Neuron (in vitro differentiated cells): ENCODE measurements around the gene C17orf114.
A peak's percentile ranks its signal among the peaks of the same experiment; 100 is the strongest.

Experiments used
- H2AFZ ChIP-seq: one replicate; pipeline ENCODE4 v1.6.1; 2013; ENCODE audit warnings: low read depth, mild to moderate bottlenecking, inconsistent platforms, low read length, moderate library complexity
- H3K27me3 ChIP-seq: one replicate; pipeline ENCODE4 v1.6.1; 2013; ENCODE audit warnings: low read length; ENCODE audit not compliant: insufficient read depth
- H3K36me3 ChIP-seq: one replicate; pipeline ENCODE4 v1.6.1; 2013; ENCODE audit warnings: low read length; ENCODE audit not compliant: insufficient read depth
- H3K4me1 ChIP-seq: one replicate; pipeline ENCODE4 v1.6.1; 2013; ENCODE audit warnings: low read length; ENCODE audit not compliant: insufficient read depth
- H3K4me3 ChIP-seq: 2 replicates; pipeline ENCODE4 v1.5.1; 2013; ENCODE audit warnings: mild to moderate bottlenecking, low read length, moderate library complexity
- H3K9me3 ChIP-seq: one replicate; pipeline ENCODE4 v1.6.1; 2013; ENCODE audit warnings: low read length

The C17orf114 gene

DNA sequence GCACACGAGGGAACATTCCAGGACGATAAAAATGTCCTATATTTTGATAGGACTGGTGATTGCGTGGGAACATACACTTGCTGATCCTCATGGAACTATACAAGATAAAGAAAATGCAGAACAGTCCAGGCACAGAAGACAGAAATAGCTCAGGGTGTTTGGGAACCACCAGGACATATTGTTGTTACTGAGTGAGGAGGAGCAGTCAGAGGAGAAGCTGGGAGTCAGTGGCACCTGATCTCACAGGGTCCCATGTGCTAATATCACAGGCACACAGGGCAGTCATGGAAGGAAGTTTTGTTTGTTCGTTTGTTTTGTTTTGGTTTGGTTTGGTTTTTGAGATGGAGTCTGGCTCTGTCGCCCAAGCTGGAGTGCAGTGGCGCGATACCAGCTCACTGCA is 10.6 kb upstream of the C17orf114 start:
- no peak overlapping the region for H2AFZ ChIP-seq
- H3K27me3 ChIP-seq: no peaks in the 10 kb centered on the region
- H3K36me3 ChIP-seq: peaks cover 37% of the 10 kb centered on the region
- peaks cover 3% of the 10 kb centered on the region for H3K4me1 ChIP-seq
- H3K9me3 ChIP-seq: no peaks in the 10 kb centered on the region
- no peak overlapping the region for H3K4me3 ChIP-seq

GRCh38 chr17:4811471-4811870 is 9.3 kb upstream of the C17orf114 start:
- Histone ChIP-seq H3K36me3 (peaks cover 27% of the 10 kb centered on the region), H3K9me3 (no peaks in the 10 kb centered on the region), H3K4me1 (peaks cover 5% of the 10 kb centered on the region), H3K27me3 (no peaks in the 10 kb centered on the region), H3K4me3 (no peak overlapping the region), H2AFZ (no peak overlapping the region)

DNA sequence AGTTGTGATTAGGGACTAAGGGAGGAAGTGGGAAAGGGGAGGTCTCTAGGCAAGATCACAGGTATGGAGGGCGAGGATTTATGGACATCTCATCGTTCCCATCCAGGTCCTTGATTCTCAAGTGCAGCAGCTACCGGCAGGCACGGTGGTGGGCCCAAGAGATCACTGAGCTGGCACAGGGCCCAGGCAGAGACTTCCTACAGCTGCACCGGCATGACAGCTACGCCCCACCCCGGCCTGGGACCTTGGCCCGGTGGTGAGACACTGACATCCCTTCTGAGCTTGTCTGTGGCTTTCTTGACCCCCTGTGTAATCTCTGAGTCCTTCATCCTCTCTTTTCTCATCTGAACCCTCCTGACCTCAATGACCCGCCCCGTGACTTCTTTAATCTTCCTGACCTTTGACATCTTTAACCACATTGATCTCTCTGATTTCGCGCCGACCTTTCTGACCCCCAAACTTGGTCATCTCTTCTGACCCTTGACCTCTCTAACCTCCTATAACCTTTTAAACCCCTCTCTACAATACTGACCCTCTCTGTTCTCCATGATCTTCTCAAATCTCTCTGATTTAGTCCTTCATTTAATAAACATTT is 8.7 kb upstream of the C17orf114 start:
- Histone ChIP-seq H3K9me3 (no peaks in the 10 kb centered on the region), H2AFZ (no peak overlapping the region)

GRCh38 chr17:4808378-4808767 is 6.2 kb upstream of the C17orf114 start:
- no peak overlapping the region for H3K4me3 ChIP-seq

More for the DNA sequence above, 8.7 kb upstream of the C17orf114 start:
- no peak overlapping the region for H3K4me3 ChIP-seq
- H3K27me3 ChIP-seq: no peaks in the 10 kb centered on the region
- peaks cover 5% of the 10 kb centered on the region for H3K4me1 ChIP-seq
- peaks cover 24% of the 10 kb centered on the region for H3K36me3 ChIP-seq

GRCh38 chr17:4807605-4808377 is 5.7 kb upstream of the C17orf114 start:
- peak overlapping the region; percentile 93 for H2AFZ ChIP-seq
- peaks cover 5% of the 10 kb centered on the region for H3K4me1 ChIP-seq
- H3K36me3 ChIP-seq: peaks cover 14% of the 10 kb centered on the region
- no peaks in the 10 kb centered on the region for H3K27me3 ChIP-seq
- H3K4me3 ChIP-seq: peak overlapping the region; percentile 58
- no peaks in the 10 kb centered on the region for H3K9me3 ChIP-seq

More at GRCh38 chr17:4808378-4808767, 6.2 kb upstream of the C17orf114 start:
- H3K4me1 ChIP-seq: peaks cover 5% of the 10 kb centered on the region
- peaks cover 14% of the 10 kb centered on the region for H3K36me3 ChIP-seq
- no peaks in the 10 kb centered on the region for H3K9me3 ChIP-seq
- H2AFZ ChIP-seq: no peak overlapping the region
- no peaks in the 10 kb centered on the region for H3K27me3 ChIP-seq

GRCh38 chr17:4806777-4807604 is 4.9 kb upstream of the C17orf114 start, which contains the start of gene PLD2:
Gene PLD2, plus strand, starts transcription at chr17:4807152. Its CDS starts 621 bp downstream, at chr17:4807773.
- peak within 1 kb of the TSS; percentile 58 for H3K4me3 ChIP-seq
- H2AFZ ChIP-seq: peak within 1 kb of the TSS; percentile 93
- H3K9me3 ChIP-seq: no peaks in the 10 kb centered on the region
- H3K4me1 ChIP-seq: peaks cover 5% of the 10 kb centered on the region
- H3K27me3 ChIP-seq: no peaks in the 10 kb centered on the region
- peaks cover 14% of the 10 kb centered on the region for H3K36me3 ChIP-seq

GRCh38 chr17:4806456-4806776 is 4.3 kb upstream of the C17orf114 start:
- H2AFZ ChIP-seq: no peak overlapping the region
- H3K4me1 ChIP-seq: peaks cover 5% of the 10 kb centered on the region
- H3K36me3 ChIP-seq: peaks cover 14% of the 10 kb centered on the region
- peak overlapping the region; percentile 58 for H3K4me3 ChIP-seq
- H3K9me3 ChIP-seq: no peaks in the 10 kb centered on the region
- H3K27me3 ChIP-seq: no peaks in the 10 kb centered on the region

- Histone ChIP-seq H3K4me1 (peaks cover 9% of the 10 kb centered on the region), H3K9me3 (no peaks in the 10 kb centered on the region), H3K36me3 (peaks cover 21% of the 10 kb centered on the region), H3K4me3 (no peak overlapping the region), H3K27me3 (no peaks in the 10 kb centered on the region), H2AFZ (no peak overlapping the region)
Measured at GRCh38 chr17:4800462-4801196, 1.5 kb downstream of the C17orf114 start.

- Histone ChIP-seq H3K36me3 (peaks cover 21% of the 10 kb centered on the region), H2AFZ (no peak overlapping the region), H3K4me1 (peaks cover 9% of the 10 kb centered on the region), H3K4me3 (peak overlapping the region; percentile 92), H3K27me3 (no peaks in the 10 kb centered on the region), H3K9me3 (no peaks in the 10 kb centered on the region)
Measured at GRCh38 chr17:4796552-4796920, 5.6 kb downstream of the C17orf114 start.

DNA sequence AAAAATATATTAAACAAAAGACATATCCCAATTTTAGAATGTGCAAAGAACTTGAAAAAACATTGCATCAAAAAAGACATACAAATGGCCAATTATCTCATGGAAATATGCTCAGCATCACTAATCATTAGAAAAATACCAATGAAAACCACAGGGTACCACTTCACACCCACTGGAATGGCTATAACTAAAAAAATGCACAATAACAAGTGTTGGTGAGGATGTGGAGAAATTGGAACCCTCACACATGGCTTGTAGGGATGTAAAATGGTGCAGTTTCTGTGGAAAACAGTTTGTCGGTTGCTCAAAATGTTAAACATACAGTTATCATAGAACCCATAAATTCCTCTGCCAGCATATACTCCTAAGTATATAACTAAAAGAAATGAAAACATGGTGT is 7.0 kb downstream of the C17orf114 start:
- Histone ChIP-seq H2AFZ (peak overlapping the region; percentile 47), H3K36me3 (peaks cover 21% of the 10 kb centered on the region), H3K9me3 (no peaks in the 10 kb centered on the region), H3K4me1 (peaks cover 9% of the 10 kb centered on the region), H3K4me3 (no peak overlapping the region), H3K27me3 (no peaks in the 10 kb centered on the region)

DNA sequence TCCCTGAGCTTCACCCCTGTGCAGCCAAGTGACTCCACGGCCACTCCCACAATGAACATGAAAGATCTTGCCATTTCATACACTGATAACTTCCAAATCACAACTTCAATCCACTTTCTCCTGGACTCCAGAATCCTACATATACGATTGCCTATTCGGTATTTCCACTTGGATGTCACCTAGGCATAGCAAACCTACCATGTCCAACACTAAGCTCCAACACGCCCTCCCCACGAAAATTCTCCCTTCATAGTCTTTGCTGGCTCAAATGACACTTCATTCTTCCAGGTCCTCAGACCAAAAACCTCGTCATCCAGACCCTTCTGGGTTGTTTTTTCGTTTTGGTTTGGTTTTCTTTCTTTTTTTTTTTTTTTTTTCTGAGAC is 11.4 kb downstream of the C17orf114 start:
- Histone ChIP-seq H2AFZ (peak overlapping the region; percentile 51), H3K27me3 (no peaks in the 10 kb centered on the region), H3K4me1 (peaks cover 4% of the 10 kb centered on the region), H3K4me3 (peak overlapping the region; percentile 50), H3K36me3 (no peaks in the 10 kb centered on the region), H3K9me3 (no peaks in the 10 kb centered on the region)

GRCh38 chr17:4789951-4790704 is 12.0 kb downstream of the C17orf114 start:
- peak overlapping the region; percentile 50 for H3K4me3 ChIP-seq
- H3K9me3 ChIP-seq: no peaks in the 10 kb centered on the region
- no peaks in the 10 kb centered on the region for H3K36me3 ChIP-seq
- H3K27me3 ChIP-seq: no peaks in the 10 kb centered on the region
- peak overlapping the region; percentile 51 for H2AFZ ChIP-seq
- peaks cover 4% of the 10 kb centered on the region for H3K4me1 ChIP-seq
